Keratinocyte (primary cell): Measurements from ENCODE around the gene TMEM135.

ENCODE experiments used
- CTCF ChIP-seq, 3 experiments: IDR thresholded peaks in 1 of 3; conservative IDR thresholded peaks in 1 of 3; optimal IDR thresholded peaks in 1 of 3; 2 replicates in 2 of 3; 3 replicates in 1 of 3; pipeline versions ENCODE3 to v1.5.1; 2011; ENCODE audit warnings: low read length in 3 of 3, mild to moderate bottlenecking in 3 of 3, moderate library complexity in 2 of 3, control low read depth in 1 of 3, inconsistent platforms in 1 of 3; ENCODE audit not compliant: insufficient read depth in 2 of 3; ENCODE audit errors: extremely low read depth in 1 of 3
- EZH2 ChIP-seq: IDR thresholded peaks from one replicate; pipeline ENCODE4 v1.6.1; 2012; ENCODE audit warnings: inconsistent platforms, mild to moderate bottlenecking, low read length, moderate library complexity

GRCh38 chr11:87143641-87144040 is 105.9 kb downstream of the TMEM135 start:
- TF ChIP-seq CTCF (optimal IDR thresholded peaks at IDR 0.05 in 1 of 3, IDR thresholded peaks at IDR 0.05 in 1 of 3, conservative IDR thresholded peaks at IDR 0.05 in 1 of 3; ENCODE audit: extremely low read depth in 1 of 3, insufficient read depth in 2 of 3, low read length in 3 of 3): no peak
- no peak for TF ChIP-seq EZH2
